DOHH2 (cell line): ENCODE data around the gene FARS2.

Experiments used
- H3F3A ChIP-seq: fragments of 200-600 bp; sonication (generic), shearing (Covaris generic); 2 replicates; pipeline ENCODE4 v1.6.0; 2016; ENCODE audit warnings: antibody characterized with exemption, mild to moderate bottlenecking; ENCODE audit not compliant: control insufficient read depth, insufficient read depth
- H3K27ac ChIP-seq: fragments of 200-600 bp; sonication (generic); 2 replicates; pipeline ENCODE4 v1.5.1; 2014; ENCODE audit warnings: low read depth, mild to moderate bottlenecking, low read length, moderate library complexity
- H3K27me3 ChIP-seq: fragments of 200-600 bp; sonication (generic); 2 replicates; pipeline ENCODE4 v1.6.1; 2014; ENCODE audit warnings: mild to moderate bottlenecking, low read length, mixed read lengths; ENCODE audit not compliant: control insufficient read depth
- H3K36me3 ChIP-seq: fragments of 200-600 bp; sonication (generic); 2 replicates; pipeline ENCODE4 v1.6.1; 2014; ENCODE audit warnings: mild to moderate bottlenecking, low read length, moderate library complexity, mixed read lengths; ENCODE audit not compliant: control insufficient read depth
- H3K4me1 ChIP-seq: fragments of 200-600 bp; sonication (generic); 2 replicates; pipeline ENCODE4 v1.6.1; 2014; ENCODE audit warnings: mild to moderate bottlenecking, low read length, mixed read lengths; ENCODE audit not compliant: control insufficient read depth
- H3K4me2 ChIP-seq: fragments of 200-600 bp; sonication (generic); 2 replicates; pipeline ENCODE4 v1.6.0; 2014; ENCODE audit warnings: mild to moderate bottlenecking, low read length, moderate library complexity
- H3K4me3 ChIP-seq: fragments of 200-600 bp; sonication (generic); 2 replicates; pipeline ENCODE4 v1.5.1; 2014; ENCODE audit warnings: mild to moderate bottlenecking, low read length, mixed read lengths
- H3K79me2 ChIP-seq: fragments of 200-600 bp; sonication (generic); 2 replicates; pipeline ENCODE4 v1.6.1; 2014; ENCODE audit warnings: mild to moderate bottlenecking, low read length, mixed read lengths; ENCODE audit not compliant: control insufficient read depth
- H3K9me2 ChIP-seq: fragments of 200-600 bp; sonication (generic); replicated peaks from 2 replicates; pipeline ENCODE4 v1.6.1; 2014; ENCODE audit warnings: mild to moderate bottlenecking, low read length, mixed read lengths; ENCODE audit not compliant: control insufficient read depth
- H3K9me3 ChIP-seq: fragments of 200-600 bp; sonication (generic); 2 replicates; pipeline ENCODE4 v1.6.1; 2014; ENCODE audit warnings: antibody characterized with exemption, low read length, mixed read lengths; ENCODE audit not compliant: control insufficient read depth, insufficient read depth
- H4K20me1 ChIP-seq: fragments of 200-600 bp; sonication (generic); 2 replicates; pipeline ENCODE4 v1.6.0; 2014; ENCODE audit warnings: low read depth, mild to moderate bottlenecking, antibody characterized with exemption, low read length, moderate library complexity; ENCODE audit not compliant: control insufficient read depth, insufficient read depth
- CTCF ChIP-seq: fragments of 200-600 bp; sonication (generic); IDR thresholded peaks from one replicate; pipeline ENCODE4 v1.5.1; 2014; ENCODE audit warnings: antibody characterized with exemption, mild to moderate bottlenecking, low read depth, low read length; ENCODE audit not compliant: poor library complexity, severe bottlenecking
- EZH2phosphoT487 ChIP-seq: fragments of 200-600 bp; sonication (generic); IDR thresholded peaks from 2 replicates; pipeline ENCODE4 v1.6.1; 2017; ENCODE audit warnings: borderline replicate concordance, mild to moderate bottlenecking, antibody characterized with exemption, low read length, moderate library complexity, mixed read lengths

FARS2 gene

GRCh38 chr6:5705252-5705651, 443.9 kb downstream of the FARS2 start:
- Histone ChIP-seq H3F3A (no peaks in the 10 kb centered on the region), H3K79me2 (no peaks in the 10 kb centered on the region), H4K20me1 (no peaks in the 10 kb centered on the region), H3K9me2 (no peaks in the 10 kb centered on the region), H3K9me3 (no peaks in the 10 kb centered on the region), H3K27me3 (no peaks in the 10 kb centered on the region), H3K36me3 (no peaks in the 10 kb centered on the region), H3K4me3 (no peak overlapping the region), H3K27ac (no peak overlapping the region), H3K4me2 (no peak overlapping the region), H3K4me1 (peaks cover 10% of the 10 kb centered on the region)
- TF ChIP-seq CTCF (no peak), EZH2phosphoT487 (no peak)

- H4K20me1 ChIP-seq = no peaks in the 10 kb centered on the region
- H3K36me3 ChIP-seq = no peaks in the 10 kb centered on the region
- no peaks in the 10 kb centered on the region for H3K27me3 ChIP-seq
- H3K9me2 ChIP-seq = no peaks in the 10 kb centered on the region
- H3K4me1 ChIP-seq = peaks cover 1% of the 10 kb centered on the region
- H3K9me3 ChIP-seq = no peaks in the 10 kb centered on the region
- H3K4me3 ChIP-seq = no peak overlapping the region
- H3K79me2 ChIP-seq = no peaks in the 10 kb centered on the region
- no peak overlapping the region for H3K4me2 ChIP-seq
- no peaks in the 10 kb centered on the region for H3F3A ChIP-seq
- no peak for TF ChIP-seq EZH2phosphoT487
- TF ChIP-seq CTCF = no peak
- H3K27ac ChIP-seq = no peak overlapping the region
Observed at GRCh38 chr6:5706124-5707033, 445.1 kb downstream of the FARS2 start.

- Histone ChIP-seq H3K4me1 (peaks cover 5% of the 10 kb centered on the region), H3K27me3 (no peaks in the 10 kb centered on the region), H3K4me3 (no peak overlapping the region), H3K9me2 (no peaks in the 10 kb centered on the region), H3K36me3 (no peaks in the 10 kb centered on the region), H4K20me1 (no peaks in the 10 kb centered on the region), H3K27ac (no peak overlapping the region), H3K79me2 (no peaks in the 10 kb centered on the region), H3K4me2 (no peak overlapping the region), H3K9me3 (no peaks in the 10 kb centered on the region), H3F3A (no peaks in the 10 kb centered on the region)
- TF ChIP-seq EZH2phosphoT487 (no peak), CTCF (no peak)
Observed at GRCh38 chr6:5707281-5708045, 446.1 kb downstream of the FARS2 start.
